ENCODE data around the gene ELAC1.

DNA sequence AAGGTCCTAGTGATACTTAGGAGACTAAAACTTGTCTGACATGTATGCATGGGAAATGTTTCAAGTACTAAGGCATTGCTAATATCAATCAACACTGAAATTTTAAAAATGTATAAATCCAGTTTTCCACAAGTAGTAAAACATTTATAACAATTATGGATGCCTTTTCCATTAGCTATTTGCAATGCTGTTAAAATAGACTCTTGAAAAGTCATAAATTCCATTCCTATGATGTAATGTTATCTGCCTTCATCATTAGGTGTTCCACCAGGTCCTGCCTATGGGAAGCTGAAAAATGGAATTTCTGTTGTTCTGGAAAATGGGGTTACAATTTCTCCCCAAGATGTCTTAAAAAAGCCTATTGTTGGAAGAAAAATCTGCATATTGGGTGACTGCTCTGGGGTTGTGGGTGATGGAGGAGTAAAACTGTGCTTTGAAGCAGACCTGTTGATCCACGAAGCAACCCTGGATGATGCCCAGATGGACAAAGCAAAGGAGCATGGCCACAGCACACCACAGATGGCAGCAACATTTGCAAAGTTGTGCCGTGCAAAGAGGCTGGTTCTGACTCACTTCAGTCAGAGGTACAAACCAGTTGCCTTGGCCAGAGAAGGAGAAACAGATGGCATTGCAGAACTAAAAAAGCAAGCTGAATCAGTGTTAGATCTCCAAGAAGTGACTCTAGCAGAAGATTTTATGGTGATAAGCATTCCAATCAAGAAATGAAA, 18.7 kb downstream of the ELAC1 start:
- TF ChIP-seq, protein P1, sequence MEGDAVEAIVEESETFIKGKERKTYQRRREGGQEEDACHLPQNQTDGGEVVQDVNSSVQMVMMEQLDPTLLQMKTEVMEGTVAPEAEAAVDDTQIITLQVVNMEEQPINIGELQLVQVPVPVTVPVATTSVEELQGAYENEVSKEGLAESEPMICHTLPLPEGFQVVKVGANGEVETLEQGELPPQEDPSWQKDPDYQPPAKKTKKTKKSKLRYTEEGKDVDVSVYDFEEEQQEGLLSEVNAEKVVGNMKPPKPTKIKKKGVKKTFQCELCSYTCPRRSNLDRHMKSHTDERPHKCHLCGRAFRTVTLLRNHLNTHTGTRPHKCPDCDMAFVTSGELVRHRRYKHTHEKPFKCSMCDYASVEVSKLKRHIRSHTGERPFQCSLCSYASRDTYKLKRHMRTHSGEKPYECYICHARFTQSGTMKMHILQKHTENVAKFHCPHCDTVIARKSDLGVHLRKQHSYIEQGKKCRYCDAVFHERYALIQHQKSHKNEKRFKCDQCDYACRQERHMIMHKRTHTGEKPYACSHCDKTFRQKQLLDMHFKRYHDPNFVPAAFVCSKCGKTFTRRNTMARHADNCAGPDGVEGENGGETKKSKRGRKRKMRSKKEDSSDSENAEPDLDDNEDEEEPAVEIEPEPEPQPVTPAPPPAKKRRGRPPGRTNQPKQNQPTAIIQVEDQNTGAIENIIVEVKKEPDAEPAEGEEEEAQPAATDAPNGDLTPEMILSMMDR (conservative IDR thresholded peaks at IDR 0.05; ENCODE audit: low read length), result no peak
- TF ChIP-seq EZH2phosphoT487 (IDR thresholded peaks at IDR 0.05; ENCODE audit: borderline replicate concordance, low read depth, low read length), result no peak
